Fibroblast of skin of back (primary cell): ENCODE measurements around the gene SPATA2. TPM values are rescaled to one million over a fixed set of nuclear protein-coding genes. Genes with fewer than 3 reads are reported as not detected.
"Not testable (repeated sequence)": the region's sequence is repeated elsewhere in the genome, so short reads cannot be mapped to it uniquely, and the experiment has no call there.

Experiments
- DNase-seq: peaks from one replicate; pipeline ENCODE4 v3.0.0-alpha.2; 2013
- polyA plus RNA-seq, 2 experiments: library from polyadenylated mRNA; unstranded; fragments of 120-200 nt; gene quantifications; one replicate each; pipeline ENCODE4 v1.2.1, GENCODE V29; 2013; ENCODE audit not compliant: insufficient read length in 2 of 2

SPATA2 gene, protein sequence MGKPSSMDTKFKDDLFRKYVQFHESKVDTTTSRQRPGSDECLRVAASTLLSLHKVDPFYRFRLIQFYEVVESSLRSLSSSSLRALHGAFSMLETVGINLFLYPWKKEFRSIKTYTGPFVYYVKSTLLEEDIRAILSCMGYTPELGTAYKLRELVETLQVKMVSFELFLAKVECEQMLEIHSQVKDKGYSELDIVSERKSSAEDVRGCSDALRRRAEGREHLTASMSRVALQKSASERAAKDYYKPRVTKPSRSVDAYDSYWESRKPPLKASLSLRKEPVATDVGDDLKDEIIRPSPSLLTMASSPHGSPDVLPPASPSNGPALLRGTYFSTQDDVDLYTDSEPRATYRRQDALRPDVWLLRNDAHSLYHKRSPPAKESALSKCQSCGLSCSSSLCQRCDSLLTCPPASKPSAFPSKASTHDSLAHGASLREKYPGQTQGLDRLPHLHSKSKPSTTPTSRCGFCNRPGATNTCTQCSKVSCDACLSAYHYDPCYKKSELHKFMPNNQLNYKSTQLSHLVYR
- 6.2 TPM for polyA plus RNA-seq (2013, experiment 1 of 2; ENCODE audit: insufficient read length)
- 4.6 TPM for polyA plus RNA-seq (2013, experiment 2 of 2; ENCODE audit: insufficient read length)

DNA sequence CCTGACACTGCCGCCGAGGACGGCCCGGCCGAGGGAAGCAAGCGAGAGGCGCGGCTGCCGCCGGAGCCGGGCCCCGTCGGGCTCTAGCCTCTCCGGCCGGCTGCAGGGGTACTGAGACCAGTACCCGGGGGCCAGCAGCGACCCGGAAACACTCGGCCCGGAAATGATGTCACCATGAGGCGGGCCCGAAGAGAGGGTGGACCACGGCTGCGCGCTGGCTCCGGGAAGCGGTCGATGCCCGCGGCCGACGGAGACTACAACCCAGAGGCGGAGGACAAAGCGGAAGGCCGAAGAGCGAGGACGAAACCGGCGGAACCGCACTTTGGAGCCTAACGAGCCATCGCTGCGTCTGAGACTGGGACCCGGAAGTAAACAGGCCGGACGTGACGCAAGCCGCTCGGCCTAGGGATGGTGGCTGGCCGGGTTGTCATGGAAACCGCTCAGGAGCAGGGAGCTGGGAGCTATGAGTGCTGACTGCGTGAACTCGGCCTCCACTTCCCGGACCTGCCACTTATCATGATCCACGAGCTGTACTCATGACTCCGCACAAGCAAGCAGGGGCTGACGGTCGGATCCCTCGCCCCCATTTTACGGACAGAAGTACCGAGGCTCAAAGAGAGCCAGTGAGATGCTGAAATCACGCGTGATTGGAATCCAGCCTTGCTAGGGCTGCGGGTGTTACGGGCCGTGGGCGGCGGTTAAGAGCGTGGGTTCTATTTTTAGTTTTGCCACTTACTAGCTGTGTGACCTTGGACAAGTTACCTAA lies at the start of gene SPATA2:
SPATA2 (minus strand) TSS at position 150 of the 766 bp plus-strand sequence. CDS start 7,039 bp downstream, outside the sequence.
- peak; percentile 95 for DNase-seq

DNA sequence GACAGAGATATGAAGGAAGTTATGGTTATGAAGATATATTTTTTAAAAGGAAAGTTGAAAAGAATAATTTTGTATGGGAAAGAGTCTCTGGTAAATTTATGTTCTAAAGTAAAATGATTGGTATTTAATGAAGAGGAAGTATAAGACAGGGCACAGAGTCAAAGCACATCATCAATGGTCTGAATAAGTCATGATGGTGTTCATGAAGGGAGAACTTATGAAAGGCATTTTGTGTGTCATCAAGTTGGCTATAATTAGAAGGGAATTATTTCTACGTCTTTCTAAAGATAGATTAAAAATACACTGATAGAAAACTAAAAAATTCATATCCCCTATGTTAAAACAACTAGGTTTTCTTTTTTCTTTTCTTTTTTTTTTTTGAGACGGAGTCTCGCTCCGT lies 46.1 kb upstream of the SPATA2 start:
- DNase-seq, result peak; percentile 44

DNA sequence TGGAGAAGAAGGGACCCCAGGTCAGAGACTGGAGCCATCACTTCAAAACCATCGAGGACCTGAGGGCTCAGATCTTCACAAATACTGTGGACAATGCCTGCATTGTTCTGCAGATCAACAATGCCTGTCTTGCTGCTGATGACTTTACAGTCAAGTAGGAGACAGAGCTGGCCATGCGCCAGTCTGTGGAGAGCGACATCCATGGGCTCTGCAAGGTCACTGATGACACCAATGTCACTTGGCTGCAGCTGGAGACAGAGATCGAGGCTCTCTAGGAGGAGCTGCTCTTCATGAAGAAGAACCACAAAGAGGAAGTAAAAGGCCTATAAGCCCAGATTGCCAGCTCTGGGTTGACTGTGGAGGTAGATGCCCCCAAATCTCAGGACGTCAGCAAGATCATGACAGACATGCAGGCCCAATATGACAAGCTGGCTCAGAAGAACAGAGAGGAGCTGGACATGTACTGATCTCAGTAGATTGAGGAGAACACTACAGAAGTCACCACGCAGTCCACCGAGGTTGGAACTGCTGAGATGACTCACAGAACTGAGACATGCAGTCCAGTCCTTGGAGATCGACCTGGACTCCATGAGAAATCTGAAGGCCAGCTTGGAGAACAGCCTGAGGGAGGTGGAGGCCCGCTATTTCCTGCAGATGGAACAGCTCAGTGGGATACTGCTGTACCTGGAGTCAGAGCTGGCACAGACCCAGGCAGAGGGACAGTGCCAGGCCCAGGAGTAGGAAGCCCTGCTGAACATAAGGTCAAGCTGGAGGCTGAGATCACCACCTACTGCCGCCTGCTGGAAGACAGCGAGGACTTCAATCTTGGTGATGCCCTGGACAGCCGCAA lies 42.0 kb upstream of the SPATA2 start:
- DNase-seq, result peak; percentile 13

DNA sequence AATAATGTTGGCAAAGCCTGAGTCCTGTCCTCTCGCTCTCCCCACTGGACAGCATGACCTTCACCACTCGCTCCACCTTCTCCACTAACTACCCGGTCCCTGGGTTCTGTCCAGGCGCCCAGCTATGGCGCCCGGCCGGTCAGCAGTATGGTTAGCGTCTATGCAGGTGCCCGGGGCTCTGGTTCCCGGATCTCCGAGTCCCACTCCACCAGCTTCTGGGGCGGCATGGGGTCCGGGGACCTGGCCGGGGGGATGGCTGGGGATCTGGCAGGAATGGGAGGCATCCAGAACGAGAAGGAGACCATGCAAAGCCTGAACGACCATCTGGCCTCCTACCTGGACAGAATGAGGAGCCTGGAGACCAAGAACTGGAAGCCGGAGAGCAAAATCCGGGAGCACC lies 41.4 kb upstream of the SPATA2 start:
- DNase-seq, result no peak

DNA sequence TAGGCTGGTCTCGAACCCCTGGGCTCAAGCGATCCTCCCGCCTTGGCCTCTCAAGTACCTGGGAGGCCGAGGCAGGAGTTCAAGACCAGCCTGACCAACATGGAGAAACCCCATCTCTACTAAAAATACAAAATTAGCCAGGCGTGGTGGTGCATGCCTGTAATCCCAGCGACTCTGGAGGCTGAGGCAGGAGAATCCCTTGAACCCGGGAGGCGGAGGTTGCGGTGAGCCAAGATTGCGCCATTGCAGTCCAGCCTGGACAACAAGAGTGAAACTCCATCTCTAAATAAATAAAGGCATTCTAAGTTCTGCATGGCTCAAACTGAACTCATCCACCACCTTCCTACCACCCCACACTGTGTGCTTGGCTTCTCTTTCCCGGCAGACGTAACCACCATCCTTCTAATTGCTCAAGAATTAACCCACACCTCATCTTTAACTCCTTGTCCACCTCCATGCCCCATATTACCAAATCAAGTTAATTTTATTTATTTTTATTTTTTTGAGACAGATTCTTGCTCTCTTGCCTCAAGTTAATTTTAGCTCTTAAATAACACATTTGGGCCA lies 40.6 kb upstream of the SPATA2 start:
- DNase-seq, result not testable (repeated sequence)

DNA sequence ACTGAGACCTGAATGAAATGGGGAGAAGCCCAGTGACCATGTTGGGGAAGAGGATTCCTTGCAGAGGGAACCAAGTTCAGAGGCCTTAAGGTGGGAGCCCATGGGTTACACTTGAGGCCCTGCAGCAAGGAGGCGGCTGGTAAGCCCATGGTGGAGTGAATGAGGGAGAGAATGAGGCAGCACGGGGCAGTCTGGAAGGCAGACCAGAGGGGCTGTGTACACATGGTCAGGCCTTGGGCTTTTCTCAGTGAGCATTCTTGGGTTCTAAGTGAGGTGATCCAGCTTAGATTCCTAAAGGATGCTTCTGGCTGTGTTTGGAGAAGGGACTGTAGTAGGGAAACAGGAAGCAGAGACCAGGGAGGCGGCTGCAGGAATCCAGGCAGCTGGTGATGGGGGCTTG lies 39.8 kb upstream of the SPATA2 start:
- no peak for DNase-seq

DNA sequence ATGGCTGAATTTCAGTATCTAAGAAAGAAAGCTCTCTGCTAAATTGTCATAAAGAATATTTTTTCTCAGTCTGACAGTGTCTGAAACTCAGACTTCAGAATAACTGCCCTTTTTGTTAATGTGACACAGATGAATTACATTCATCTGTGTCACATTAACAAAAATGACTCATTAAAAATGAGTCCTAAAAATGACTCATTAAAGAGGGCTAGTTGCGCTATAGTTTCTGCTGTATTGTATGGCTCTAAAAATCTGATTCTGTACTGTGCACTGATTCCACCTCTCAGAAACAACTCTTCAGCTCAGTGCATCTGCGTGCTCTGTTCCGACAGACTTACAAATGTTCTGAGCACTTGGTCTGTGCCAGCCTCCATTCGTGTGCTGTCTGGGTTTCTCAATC lies 35.8 kb upstream of the SPATA2 start:
- peak; percentile 86 for DNase-seq

DNA sequence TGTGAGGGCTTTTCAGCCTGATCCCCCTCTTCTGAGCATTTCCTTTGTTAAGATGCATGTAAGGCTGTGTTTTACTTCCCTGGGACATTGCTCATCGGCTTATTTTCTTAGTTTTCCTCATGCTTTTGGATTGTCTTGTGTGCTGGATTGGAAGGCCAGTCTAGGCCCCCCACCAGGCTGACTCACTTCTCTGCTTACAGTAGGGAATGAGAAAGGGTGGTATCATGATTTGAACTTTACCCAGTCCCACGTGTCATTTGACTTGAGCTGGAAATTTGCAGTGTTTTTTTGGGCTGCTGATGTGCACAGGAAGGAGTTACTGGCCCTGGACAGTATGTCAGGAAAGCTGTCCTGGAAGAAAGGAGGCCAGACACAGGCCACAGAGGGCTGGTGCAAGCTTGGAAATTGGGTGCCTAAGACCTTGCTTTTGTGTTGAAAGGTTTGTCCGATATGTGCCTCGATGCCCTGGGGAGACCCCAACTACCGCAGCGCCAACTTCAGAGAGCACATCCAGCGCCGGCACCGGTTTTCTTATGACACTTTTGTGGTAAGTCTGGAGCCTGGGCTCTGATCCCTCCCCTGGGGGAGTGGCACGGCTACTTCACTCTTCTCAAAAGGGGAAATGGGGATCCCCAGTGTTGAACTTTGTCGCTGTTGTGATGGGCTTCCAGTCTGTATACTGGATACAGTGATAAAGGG lies 33.6 kb upstream of the SPATA2 start:
- peak; percentile 99 for DNase-seq

DNA sequence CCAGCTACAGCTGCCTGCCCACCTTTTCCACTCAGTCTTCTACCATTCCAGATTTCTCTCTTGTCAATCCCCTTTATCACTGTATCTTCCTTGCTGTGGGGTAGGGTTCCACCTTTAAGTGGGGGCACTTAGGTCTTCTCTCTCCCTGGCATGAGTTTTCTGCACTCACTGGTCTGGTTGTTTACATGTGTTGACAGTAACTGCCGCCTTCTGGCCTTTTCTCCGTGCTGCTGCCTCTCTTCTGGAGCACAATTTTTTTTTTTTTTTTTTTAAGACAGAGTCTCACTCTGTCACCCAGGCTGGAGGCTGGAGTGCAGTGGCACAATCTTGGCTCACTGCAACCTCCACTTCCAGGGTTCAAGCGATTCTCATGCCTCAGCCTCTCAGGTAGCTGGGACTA lies 32.8 kb upstream of the SPATA2 start:
- no peak for DNase-seq

DNA sequence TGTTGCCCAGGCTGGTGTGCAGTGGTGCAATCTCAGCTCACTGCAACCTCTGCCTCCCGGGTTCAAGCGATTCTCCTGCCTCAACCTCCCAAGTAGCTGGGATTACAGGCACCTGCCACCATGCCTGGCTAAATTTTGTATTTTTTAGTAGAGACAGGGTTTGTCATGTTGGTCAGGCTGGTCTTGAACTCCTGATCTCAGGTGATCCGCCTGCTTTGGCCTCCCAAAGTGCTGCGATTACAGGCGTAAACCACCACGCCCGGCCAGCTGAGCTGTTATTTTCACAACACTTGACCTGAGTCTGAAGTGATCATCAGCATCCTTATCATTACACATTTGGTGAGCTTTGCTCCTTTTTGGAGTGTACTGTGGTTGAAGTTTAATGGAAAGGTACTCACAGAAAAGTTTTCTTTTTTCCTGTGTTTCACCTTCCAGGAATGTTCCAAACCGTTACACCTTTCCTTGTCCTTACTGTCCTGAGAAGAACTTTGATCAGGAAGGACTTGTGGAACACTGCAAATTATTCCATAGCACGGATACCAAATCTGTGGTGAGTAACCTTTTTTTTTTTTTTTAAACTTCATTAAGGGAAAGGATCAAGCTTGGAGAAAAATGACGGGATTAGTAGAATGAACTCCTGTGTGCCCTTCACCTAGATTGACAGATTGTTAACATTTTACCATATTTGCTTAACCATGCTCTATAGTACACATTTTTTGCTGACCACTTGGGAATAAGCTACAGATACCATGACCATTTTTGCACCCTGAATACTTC lies 30.6 kb upstream of the SPATA2 start:
- no peak for DNase-seq

DNA sequence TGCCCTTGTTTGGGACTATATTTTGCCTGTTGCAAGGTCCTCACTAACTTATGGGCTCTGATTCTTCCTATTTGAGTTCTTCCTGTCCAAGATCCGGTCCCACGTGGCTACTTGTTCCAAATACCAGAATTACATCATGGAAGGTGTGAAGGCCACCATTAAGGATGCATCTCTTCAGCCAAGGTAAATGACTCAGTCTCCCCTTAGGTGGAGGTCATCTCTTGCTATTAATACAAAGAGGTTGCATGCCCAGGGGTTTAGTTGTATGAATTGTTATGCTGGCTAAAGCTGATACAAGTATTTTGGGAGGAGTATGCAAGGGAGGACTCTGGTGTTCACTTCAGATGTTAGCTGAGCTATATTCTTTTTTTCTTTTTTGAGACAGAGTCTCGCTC lies 30.0 kb upstream of the SPATA2 start:
- no peak for DNase-seq

DNA sequence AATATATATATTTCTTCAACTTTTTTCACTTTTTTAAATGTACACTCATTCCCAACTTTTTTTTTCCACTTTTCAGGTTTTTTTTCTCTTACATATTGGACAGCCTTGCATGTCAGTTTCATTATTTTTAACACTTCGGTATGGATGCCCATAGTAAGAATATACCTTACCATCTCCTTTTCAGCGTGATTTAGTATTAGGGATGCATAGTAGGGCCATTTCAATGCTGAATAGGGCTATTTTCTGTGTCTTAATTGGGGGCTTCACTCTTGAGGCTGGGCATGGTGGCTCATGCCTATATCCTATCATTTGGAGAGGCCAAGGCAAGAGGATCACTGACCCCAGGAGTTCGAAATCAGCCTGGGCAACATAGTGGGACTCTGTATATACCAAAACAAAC lies 27.6 kb upstream of the SPATA2 start:
- no peak for DNase-seq

DNA sequence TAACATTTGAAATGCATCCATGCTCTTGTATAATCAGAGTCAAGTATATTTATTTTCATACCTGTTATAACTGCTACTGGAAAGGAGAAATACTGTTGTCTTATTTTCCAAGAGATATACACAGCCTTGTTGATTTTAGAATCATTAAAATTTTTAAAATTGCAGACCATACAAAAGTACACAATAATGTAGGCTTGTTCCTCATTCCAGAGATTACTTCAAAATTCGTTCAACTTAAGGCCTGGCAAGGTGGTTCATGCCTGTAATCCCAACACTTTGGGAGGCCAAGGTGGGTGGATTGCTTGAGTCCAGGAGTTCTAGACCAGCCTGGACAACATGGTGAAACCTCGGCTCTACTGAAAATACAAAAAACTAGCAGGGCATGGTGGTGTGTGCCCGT lies 27.0 kb upstream of the SPATA2 start:
- no peak for DNase-seq

DNA sequence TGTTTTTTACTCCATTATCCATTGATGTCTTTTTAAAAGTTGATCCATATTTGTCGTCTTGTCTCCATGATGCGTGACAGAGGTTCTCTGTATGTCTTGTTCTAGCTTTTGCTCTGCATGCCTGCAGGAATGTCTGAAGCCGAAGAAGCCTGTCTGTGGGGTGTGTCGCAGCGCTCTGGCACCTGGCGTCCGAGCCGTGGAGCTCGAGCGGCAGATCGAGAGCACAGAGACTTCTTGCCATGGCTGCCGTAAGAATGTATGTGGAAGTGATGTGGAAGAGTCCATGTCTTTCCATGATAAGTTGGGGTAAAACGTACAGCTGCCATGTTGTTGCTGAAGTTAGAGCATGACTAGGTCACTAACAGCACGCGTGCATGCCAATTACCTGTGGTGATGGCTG lies 26.1 kb upstream of the SPATA2 start:
- no peak for DNase-seq

DNA sequence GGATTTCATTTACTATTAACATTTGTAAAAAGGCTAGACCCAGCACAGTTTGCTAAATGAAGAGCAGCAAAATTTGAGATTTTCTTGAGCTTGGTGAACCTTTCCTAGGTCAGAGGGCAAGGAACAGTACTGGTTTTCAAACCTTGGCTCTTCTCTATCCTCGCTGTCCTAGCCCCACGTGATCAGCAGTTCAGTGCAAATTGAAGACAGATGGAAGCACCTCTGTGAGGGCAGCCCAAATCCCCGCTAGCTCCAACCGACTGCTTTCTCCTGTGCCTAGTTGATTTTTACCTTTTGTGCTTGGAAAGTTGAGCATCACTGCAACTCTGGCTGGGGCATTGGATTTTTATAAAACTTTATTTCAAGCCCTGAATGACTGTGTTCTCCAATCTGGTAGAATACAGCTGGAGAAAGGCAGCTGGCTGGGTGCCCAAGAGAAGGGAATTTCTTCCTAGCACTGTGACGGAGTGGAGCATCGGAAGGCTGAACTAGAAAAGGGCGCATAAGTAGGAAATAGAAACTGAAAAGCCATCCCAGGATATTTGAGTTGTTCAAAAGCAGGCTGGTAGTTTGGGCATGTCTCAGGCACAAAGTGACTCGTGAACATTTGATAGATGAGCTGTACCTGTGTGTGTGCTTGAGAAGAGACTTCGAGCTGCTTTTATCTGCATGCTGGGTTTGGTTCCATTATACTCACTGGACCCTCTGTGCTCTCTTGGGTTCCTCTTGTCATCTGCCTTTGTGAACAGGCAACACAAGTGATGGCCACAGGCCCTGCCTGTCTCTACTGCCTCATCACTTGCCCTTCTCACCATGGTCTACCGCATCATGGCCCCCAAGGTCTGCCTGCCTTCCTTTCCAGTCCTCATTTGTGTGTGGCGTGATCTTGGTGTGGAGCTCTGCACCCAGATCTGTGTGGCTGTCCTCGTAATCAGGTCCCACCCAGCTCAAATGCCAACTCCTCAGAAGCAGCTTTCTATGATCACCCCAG lies 23.1 kb upstream of the SPATA2 start:
- peak; percentile 70 for DNase-seq

DNA sequence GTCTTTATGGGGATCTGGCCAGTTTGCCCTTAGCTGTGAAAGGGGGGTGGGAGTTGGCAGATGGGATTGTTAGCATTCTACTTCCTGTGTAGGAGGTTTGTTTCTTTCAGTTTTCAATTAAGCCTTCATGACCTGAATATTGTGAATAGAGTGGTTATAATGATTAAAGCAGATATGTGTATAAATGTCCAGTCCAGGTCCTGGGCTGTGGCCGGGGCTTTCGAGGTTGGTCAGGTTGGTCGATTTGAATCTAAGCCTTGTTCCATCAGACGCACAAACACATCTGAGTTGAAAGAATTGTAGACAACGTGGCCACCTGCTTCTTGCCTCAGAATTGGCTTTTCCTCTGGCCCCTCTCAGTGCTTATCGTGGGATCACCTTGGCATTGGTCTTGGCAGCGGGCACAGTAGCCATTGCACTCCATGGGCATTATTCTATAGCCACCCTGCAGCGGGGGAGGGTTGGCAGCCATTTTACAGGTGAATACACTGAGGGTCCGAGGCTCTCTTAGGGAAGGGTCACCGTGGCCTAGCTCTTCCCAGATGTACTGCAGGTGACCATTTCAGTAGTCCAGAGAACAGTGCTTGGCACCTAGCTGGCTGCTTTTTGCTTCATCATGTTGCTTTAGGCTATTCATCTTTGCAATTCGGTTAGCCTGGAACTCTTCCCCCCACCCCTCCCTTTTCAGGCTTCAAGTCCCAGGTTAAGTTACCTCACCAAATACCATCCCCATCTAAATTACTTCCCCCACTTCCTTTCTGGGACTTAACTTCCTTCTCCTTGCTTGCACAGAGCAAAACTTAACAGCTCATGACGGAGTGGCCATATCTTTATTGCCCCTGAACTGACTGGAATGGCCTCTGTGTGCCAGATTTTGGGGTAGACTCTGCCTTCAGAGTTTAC lies 21.9 kb upstream of the SPATA2 start:
- DNase-seq, result no peak

DNA sequence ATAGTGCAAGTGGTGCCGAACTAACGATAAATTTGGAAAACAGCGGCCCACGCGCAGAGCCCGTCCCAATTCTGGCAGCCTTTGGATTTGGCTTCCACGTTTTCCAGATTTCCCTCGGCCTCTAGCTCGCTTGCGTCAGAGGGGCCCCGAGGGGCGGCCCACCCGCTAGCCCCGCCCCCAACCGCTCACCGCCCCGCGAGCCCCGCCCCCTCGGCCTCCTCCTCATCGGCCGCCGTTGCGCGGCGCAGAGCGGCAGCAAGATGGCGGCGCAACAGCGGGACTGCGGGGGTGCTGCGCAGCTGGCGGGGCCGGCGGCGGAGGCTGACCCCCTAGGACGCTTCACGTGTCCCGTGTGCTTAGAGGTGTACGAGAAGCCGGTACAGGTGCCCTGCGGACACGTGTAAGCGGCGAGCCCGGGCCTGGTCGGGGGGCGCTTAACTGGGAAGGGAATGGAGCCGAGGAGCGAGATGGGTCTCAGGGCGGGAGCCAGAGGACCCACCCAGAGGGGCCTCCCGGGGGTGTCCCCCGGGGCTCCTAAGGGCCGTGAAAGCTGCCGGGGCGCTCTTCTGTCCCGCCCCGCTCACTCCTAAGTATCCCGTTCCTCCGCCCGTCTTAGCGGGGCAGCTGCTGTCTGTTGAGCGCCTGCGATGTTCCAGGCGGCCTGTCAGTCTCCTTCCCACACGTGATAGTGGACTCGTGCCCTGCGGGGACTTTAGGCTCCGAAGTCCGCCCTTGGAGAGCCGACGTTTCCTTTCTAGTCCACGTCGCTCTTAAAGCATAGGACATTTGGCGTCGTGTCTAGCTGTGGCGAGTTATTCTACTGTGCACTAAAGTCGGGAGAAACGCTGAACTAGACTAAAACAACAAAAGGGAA lies 21.1 kb upstream of the SPATA2 start, which contains the start of gene RNF114:
RNF114 (plus strand) TSS at position 245 of the 874 bp plus-strand sequence; CDS start at position 261, 16 bp downstream.
- DNase-seq, result peak; percentile 89
